Prostate gland (tissue), 2 donors: ENCODE data around the gene LDLRAD4.

Source experiments
- CTCF ChIP-seq, 4 experiments: fragments of 200-600 bp in 2 of 4; fragments of 450-650 bp in 2 of 4; sonication (generic) in 2 of 4; IDR thresholded peaks; 1 replicate in 3 of 4; 2 replicates in 1 of 4; pipeline ENCODE4 v1.5.1; 2016 to 2019; ENCODE audit warnings: antibody characterized with exemption in 4 of 4, mild to moderate bottlenecking in 2 of 4, moderate library complexity in 2 of 4
- POLR2A ChIP-seq: fragments of 450-650 bp; IDR thresholded peaks from one replicate; pipeline ENCODE4 v1.6.1; 2016; ENCODE audit warnings: antibody characterized with exemption, mild to moderate bottlenecking
- POLR2AphosphoS5 ChIP-seq: sonication (generic); formaldehyde crosslinking; IDR thresholded peaks from one replicate; pipeline ENCODE4 v1.6.1; 2017; ENCODE audit warnings: antibody characterized with exemption

- no peak for TF ChIP-seq CTCF (IDR thresholded peaks at IDR 0.05)
- TF ChIP-seq POLR2A, result no peak
- no peak for TF ChIP-seq POLR2AphosphoS5
Measured at GRCh38 chr18:13543811-13544732, 325.5 kb downstream of the LDLRAD4 start.
